Posterior vena cava (tissue), 2 donors: ENCODE results near the gene MAPK14. TPM values are rescaled to one million over a fixed set of nuclear protein-coding genes. Genes with fewer than 3 reads are reported as not detected.

Experiments used
- DNase-seq: peaks from one replicate; pipeline ENCODE4 v3.0.0-alpha.2; 2020; ENCODE audit warnings: low spot score
- intact Hi-C, 2 donors: fragments of 100-400 bp; cut with DNase I; formaldehyde crosslinking; loops; one replicate each; pipeline versions ENCODE4 v1.14.1 to v1.14.2; 2022 to 2023
- total RNA-seq, 2 donors: library from RNA; stranded (reverse); fragmentation: NEBNext Ultra II Directional; extraction: Animal tissue kit (Norgen Biotek cat#: 25700); gene quantifications; one replicate each; pipeline ENCODE4 v1.2.1, GENCODE V29; 2021
- donor health status: DM: yes; HTN: yes; CAD: no.
- donor health status: DM: yes; HTN: yes; CAD: no.

The MAPK14 gene
- total RNA-seq, 2 donors from 2014 or later = 43.5 to 44.3 TPM

- intact Hi-C loops = loop anchor here in 1 of 2 donors (2.0 kb wide), 1 partner anchor 67 kb away; the partner anchor contains the start of gene MAPK14
- no peak for DNase-seq
Observed at GRCh38 chr6:36094238-36094637, 66.6 kb downstream of the MAPK14 start.

GRCh38 chr6:36094753-36095496 is 67.3 kb downstream of the MAPK14 start:
- peak; percentile 94 for DNase-seq
- intact Hi-C loops = loop anchor here in 1 of 2 donors (2.0 kb wide), 1 partner anchor 68 kb away; the partner anchor contains the start of gene MAPK14

GRCh38 chr6:36095497-36096391 is 68.1 kb downstream of the MAPK14 start:
- intact Hi-C loops = loop anchor here in 1 of 2 donors (2.0 kb wide), 1 partner anchor 69 kb away; the partner anchor contains the start of gene MAPK14
- no peak for DNase-seq

GRCh38 chr6:36098253-36098919 is 70.8 kb downstream of the MAPK14 start:
- no peak for DNase-seq

GRCh38 chr6:36098920-36099647 is 71.5 kb downstream of the MAPK14 start:
- intact Hi-C loops = no loop called here
- DNase-seq = no peak

More at GRCh38 chr6:36098253-36098919, 70.8 kb downstream of the MAPK14 start:
- intact Hi-C loops = no loop called here

- DNase-seq = no peak
- intact Hi-C loops = no loop called here
Observed at GRCh38 chr6:36099869-36100483, 72.4 kb downstream of the MAPK14 start.

- intact Hi-C loops = no loop called here
- DNase-seq = no peak
Observed at GRCh38 chr6:36101691-36102090, 74.1 kb downstream of the MAPK14 start.

GRCh38 chr6:36102853-36103252 is 75.2 kb downstream of the MAPK14 start:
- DNase-seq = no peak
- intact Hi-C loops = no loop called here

GRCh38 chr6:36104836-36105235 is 77.2 kb downstream of the MAPK14 start:
- no peak for DNase-seq
- intact Hi-C loops = no loop called here

GRCh38 chr6:36109092-36109491 is 81.5 kb downstream of the MAPK14 start:
- DNase-seq = no peak
- intact Hi-C loops = no loop called here

- intact Hi-C loops = no loop called here
- no peak for DNase-seq
Observed at GRCh38 chr6:36110050-36110449, 82.4 kb downstream of the MAPK14 start.

GRCh38 chr6:36110863-36111262 is 83.3 kb downstream of the MAPK14 start:
- no peak for DNase-seq
- intact Hi-C loops = no loop called here

- intact Hi-C loops = no loop called here
Observed at GRCh38 chr6:36111526-36111925, 83.9 kb downstream of the MAPK14 start.

GRCh38 chr6:36113049-36113448 is 85.4 kb downstream of the MAPK14 start:
- no peak for DNase-seq
- intact Hi-C loops = no loop called here

More at GRCh38 chr6:36111526-36111925, 83.9 kb downstream of the MAPK14 start:
- DNase-seq = no peak

GRCh38 chr6:36113703-36114102 is 86.1 kb downstream of the MAPK14 start:
- intact Hi-C loops = no loop called here
- no peak for DNase-seq

- DNase-seq = no peak
- intact Hi-C loops = no loop called here
Observed at GRCh38 chr6:36114798-36115408, 87.3 kb downstream of the MAPK14 start.

- intact Hi-C loops = no loop called here
- no peak for DNase-seq
Observed at GRCh38 chr6:36115412-36115811, 87.8 kb downstream of the MAPK14 start.
